WTC11 (cell line): ENCODE results near the gene USP51.

ENCODE experiments used
- ATF2 ChIP-seq: sonication (generic); formaldehyde crosslinking; IDR thresholded peaks from 2 replicates; pipeline ENCODE4 v1.8.1; 2022; ENCODE audit warnings: low read depth, missing genetic modification reagents, borderline replicate concordance
- ELF4 ChIP-seq: sonication (generic); formaldehyde crosslinking; IDR thresholded peaks from 2 replicates; pipeline ENCODE4 v1.8.1; 2022; ENCODE audit warnings: low read depth, mild to moderate bottlenecking, moderate library complexity, missing genetic modification reagents
- FOXP1 ChIP-seq: sonication (generic); formaldehyde crosslinking; IDR thresholded peaks from 2 replicates; pipeline ENCODE4 v1.8.0; 2022; ENCODE audit warnings: missing genetic modification reagents, mild to moderate bottlenecking, moderate library complexity, borderline replicate concordance
- GTF2I ChIP-seq: fragments of 250-450 bp; sonication (Bioruptor Pico); conservative IDR thresholded peaks from 2 replicates; pipeline ENCODE4 v1.4.0; 2021; ENCODE audit warnings: mild to moderate bottlenecking
- HMGXB4 ChIP-seq: sonication (generic); formaldehyde crosslinking; IDR thresholded peaks from 2 replicates; pipeline ENCODE4 v1.8.1; 2023; ENCODE audit warnings: mild to moderate bottlenecking, moderate library complexity, missing genetic modification reagents
- RELA ChIP-seq: sonication (generic); formaldehyde crosslinking; IDR thresholded peaks from 2 replicates; pipeline ENCODE4 v1.8.1; 2022; ENCODE audit warnings: missing genetic modification reagents, mild to moderate bottlenecking, borderline replicate concordance
- TEAD4 ChIP-seq: sonication (generic); formaldehyde crosslinking; IDR thresholded peaks from 2 replicates; pipeline ENCODE4 v1.8.0; 2022; ENCODE audit warnings: mild to moderate bottlenecking, missing genetic modification reagents
- USF2 ChIP-seq: sonication (generic); formaldehyde crosslinking; IDR thresholded peaks from 2 replicates; pipeline ENCODE4 v1.8.1; 2023; ENCODE audit warnings: mild to moderate bottlenecking, missing genetic modification reagents, moderate library complexity
- ZBTB21 ChIP-seq: sonication (generic); formaldehyde crosslinking; IDR thresholded peaks from 2 replicates; pipeline ENCODE4 v1.8.1; 2023; ENCODE audit warnings: mild to moderate bottlenecking, missing genetic modification reagents, borderline replicate concordance
- TF ChIP-seq, protein P1 (sequence below): fragments of 200-600 bp; IDR thresholded peaks from 2 replicates; pipeline ENCODE4 v1.8.0; 2022; ENCODE audit warnings: antibody characterized with exemption

DNA sequence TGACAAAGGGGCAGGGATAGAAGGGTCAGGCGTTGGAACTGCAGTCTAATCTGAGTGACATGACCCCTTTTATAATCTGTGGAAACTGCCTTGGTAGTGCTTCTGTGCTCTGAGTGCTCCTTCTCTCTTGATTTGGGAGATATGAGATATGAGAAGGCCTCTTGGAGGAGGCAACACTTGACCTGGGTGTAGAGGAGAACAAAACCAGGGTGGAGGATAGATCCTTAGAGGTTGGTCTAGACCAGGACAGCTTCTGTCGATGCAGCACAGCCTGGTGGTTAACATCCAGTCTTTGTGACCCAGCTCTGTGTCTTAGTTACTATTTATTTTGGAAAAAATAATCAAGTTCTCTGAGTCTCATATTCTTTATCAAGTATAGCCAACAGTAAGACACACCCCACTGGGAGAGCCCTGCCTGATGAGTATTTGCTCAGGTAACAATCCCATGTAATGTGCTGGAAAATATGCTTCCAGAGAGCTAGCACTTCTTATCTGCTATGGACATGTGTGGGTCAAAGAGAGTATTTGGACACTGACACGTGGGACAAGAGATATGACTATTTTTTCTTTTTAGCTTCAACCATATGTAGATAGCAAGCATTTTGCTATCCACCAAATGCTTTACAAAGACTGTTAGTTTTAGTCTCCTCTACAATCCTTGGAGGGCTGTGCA is 9.1 kb downstream of the USP51 start:
- TF ChIP-seq, protein P1, sequence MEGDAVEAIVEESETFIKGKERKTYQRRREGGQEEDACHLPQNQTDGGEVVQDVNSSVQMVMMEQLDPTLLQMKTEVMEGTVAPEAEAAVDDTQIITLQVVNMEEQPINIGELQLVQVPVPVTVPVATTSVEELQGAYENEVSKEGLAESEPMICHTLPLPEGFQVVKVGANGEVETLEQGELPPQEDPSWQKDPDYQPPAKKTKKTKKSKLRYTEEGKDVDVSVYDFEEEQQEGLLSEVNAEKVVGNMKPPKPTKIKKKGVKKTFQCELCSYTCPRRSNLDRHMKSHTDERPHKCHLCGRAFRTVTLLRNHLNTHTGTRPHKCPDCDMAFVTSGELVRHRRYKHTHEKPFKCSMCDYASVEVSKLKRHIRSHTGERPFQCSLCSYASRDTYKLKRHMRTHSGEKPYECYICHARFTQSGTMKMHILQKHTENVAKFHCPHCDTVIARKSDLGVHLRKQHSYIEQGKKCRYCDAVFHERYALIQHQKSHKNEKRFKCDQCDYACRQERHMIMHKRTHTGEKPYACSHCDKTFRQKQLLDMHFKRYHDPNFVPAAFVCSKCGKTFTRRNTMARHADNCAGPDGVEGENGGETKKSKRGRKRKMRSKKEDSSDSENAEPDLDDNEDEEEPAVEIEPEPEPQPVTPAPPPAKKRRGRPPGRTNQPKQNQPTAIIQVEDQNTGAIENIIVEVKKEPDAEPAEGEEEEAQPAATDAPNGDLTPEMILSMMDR, result no peak
- no peak for TF ChIP-seq ZBTB21
- TF ChIP-seq USF2 (CRISPR knock-in tag), result no peak
- TF ChIP-seq RELA (CRISPR knock-in tag), result no peak
- TF ChIP-seq FOXP1 (CRISPR knock-in tag), result no peak
- no peak for TF ChIP-seq HMGXB4 (CRISPR knock-in tag)
- no peak for TF ChIP-seq GTF2I
- no peak for TF ChIP-seq ELF4
- TF ChIP-seq ATF2, result no peak
- TF ChIP-seq TEAD4, result no peak
